Central memory CD4-positive, alpha-beta T cell (primary cell): ENCODE measurements around the gene BBS1.
"Not testable (repeated sequence)": the region's sequence is repeated elsewhere in the genome, so short reads cannot be mapped to it uniquely, and the experiment has no call there.

ENCODE experiments used
- DNase-seq: peaks from one replicate; pipeline ENCODE4 v3.0.0; 2022

BBS1 gene

DNA sequence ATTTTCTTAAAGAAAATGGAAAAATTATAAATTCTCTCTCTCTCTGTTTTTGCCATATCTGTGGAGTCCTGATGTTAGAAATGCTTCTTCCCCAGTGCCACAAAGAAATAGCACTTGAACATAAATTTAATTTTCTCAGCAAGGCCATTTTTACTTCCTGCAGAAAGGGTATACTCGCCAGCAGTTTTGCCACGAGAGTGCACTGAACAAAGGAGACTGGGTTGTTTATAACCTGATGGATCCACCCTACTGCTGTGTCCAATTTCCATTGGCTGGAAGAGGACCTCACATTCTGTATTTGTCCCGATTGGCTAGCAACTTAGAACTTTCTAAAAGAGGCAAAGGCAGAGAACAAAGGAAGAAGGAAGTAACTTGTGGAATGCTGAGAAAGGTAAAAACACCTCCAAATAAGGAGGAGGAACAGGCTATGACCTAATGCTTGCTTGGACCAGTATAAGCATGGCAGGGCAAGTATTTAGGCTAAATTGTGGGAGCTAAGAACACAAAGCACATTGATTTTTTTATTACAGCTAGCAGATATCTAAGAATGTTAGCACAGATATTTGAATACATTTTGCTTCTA lies 72.2 kb downstream of the BBS1 start:
- DNase-seq = not testable (repeated sequence)
